Endothelial cell of umbilical vein (primary cell): ENCODE results near the gene CCR5AS.

ENCODE experiments used
- CTCF ChIP-seq, 2 donors: IDR thresholded peaks; 1 replicate in 1 of 2; 2 replicates in 1 of 2; pipeline ENCODE4 v1.5.1; 2011; ENCODE audit warnings: low read length in 2 of 2, mild to moderate bottlenecking in 2 of 2, moderate library complexity in 2 of 2, control low read depth in 1 of 2, inconsistent platforms in 1 of 2, low read depth in 1 of 2; ENCODE audit not compliant: insufficient read depth in 1 of 2; ENCODE audit errors: extremely low read depth in 1 of 2
- EZH2 ChIP-seq: IDR thresholded peaks from 2 replicates; pipeline ENCODE4 v1.6.1; 2012; ENCODE audit warnings: borderline replicate concordance, low read depth, mild to moderate bottlenecking, moderate library complexity, low read length, inconsistent platforms; ENCODE audit not compliant: severe bottlenecking
- GATA2 ChIP-seq: IDR thresholded peaks from 2 replicates; pipeline ENCODE4 v1.7.0; 2011; ENCODE audit warnings: low read depth, mild to moderate bottlenecking, moderate library complexity, mixed read lengths, low read length; ENCODE audit not compliant: insufficient read length, insufficient read depth
- JUN ChIP-seq: IDR thresholded peaks from 2 replicates; pipeline ENCODE4 v1.6.1; 2011; ENCODE audit warnings: borderline replicate concordance, low read depth; ENCODE audit not compliant: insufficient read length, insufficient read depth
- MYC ChIP-seq: IDR thresholded peaks from one replicate; pipeline ENCODE4 v1.6.1; 2011; ENCODE audit warnings: mild to moderate bottlenecking, low read depth, low read length
- POLR2A ChIP-seq: IDR thresholded peaks from 2 replicates; pipeline ENCODE4 v1.6.1; 2012; ENCODE audit warnings: low read depth, mild to moderate bottlenecking, control low read depth, low read length
- POLR2AphosphoS5 ChIP-seq: IDR thresholded peaks from 2 replicates; pipeline ENCODE4 v1.6.1; 2012; ENCODE audit warnings: low read depth, mild to moderate bottlenecking, control low read depth, low read length, moderate library complexity; ENCODE audit not compliant: insufficient read depth
- TF ChIP-seq, protein P1 (sequence below): IDR thresholded peaks from 2 replicates; pipeline ENCODE4 v1.6.1; 2011; ENCODE audit not compliant: insufficient read depth, insufficient read length

GRCh38 chr3:46338840-46339239 is 68.0 kb downstream of the CCR5AS start:
- TF ChIP-seq CTCF (IDR thresholded peaks at IDR 0.05; ENCODE audit: extremely low read depth in 1 of 2, insufficient read depth in 1 of 2, low read depth in 1 of 2, low read length in 2 of 2) = no peak
- no peak for TF ChIP-seq POLR2A
- no peak for TF ChIP-seq POLR2AphosphoS5
- TF ChIP-seq, protein P1, sequence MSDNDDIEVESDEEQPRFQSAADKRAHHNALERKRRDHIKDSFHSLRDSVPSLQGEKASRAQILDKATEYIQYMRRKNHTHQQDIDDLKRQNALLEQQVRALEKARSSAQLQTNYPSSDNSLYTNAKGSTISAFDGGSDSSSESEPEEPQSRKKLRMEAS = no peak
- no peak for TF ChIP-seq JUN
- TF ChIP-seq EZH2 = no peak
- TF ChIP-seq GATA2 = no peak
- no peak for TF ChIP-seq MYC
